Thyroid gland (tissue), 4 donors: ENCODE results near the gene TPT1. TPM values are rescaled to one million over a fixed set of nuclear protein-coding genes. Genes with fewer than 3 reads are reported as not detected.
"Not testable (repeated sequence)": the region's sequence is repeated elsewhere in the genome, so short reads cannot be mapped to it uniquely, and the experiment has no call there.

Experiments
- DNase-seq, 2 donors: peaks; one replicate each; pipeline ENCODE4 v3.0.0-alpha.2; 2019
- H3K27ac ChIP-seq, 3 donors: fragments of 200-600 bp; sonication (generic); 1 replicate in 2 of 3; 2 replicates in 1 of 3; pipeline ENCODE4 v1.5.1; 2016 to 2019; ENCODE audit warnings: mild to moderate bottlenecking in 1 of 3, moderate library complexity in 1 of 3
- H3K27me3 ChIP-seq: fragments of 200-600 bp; sonication (generic); one replicate; pipeline ENCODE4 v1.5.1; 2019
- H3K36me3 ChIP-seq, 2 donors: fragments of 200-600 bp; sonication (generic); one replicate each; pipeline ENCODE4 v1.5.1; 2016 to 2019
- H3K4me1 ChIP-seq, 2 donors: fragments of 200-600 bp; sonication (generic); one replicate each; pipeline ENCODE4 v1.5.1; 2017 to 2019
- H3K4me3 ChIP-seq, 3 donors: fragments of 200-600 bp; sonication (generic); replicated peaks in 1 of 3; 1 replicate in 2 of 3; 2 replicates in 1 of 3; pipeline ENCODE4 v1.5.1; 2016; ENCODE audit warnings: mild to moderate bottlenecking in 1 of 3
- H3K9me3 ChIP-seq: fragments of 200-600 bp; sonication (generic); one replicate; pipeline ENCODE4 v1.5.1; 2017
- CTCF ChIP-seq, 6 experiments: fragments of 200-600 bp in 3 of 6; fragments of 450-650 bp in 3 of 6; sonication (generic) in 3 of 6; IDR thresholded peaks; one replicate each; pipeline ENCODE4 v1.5.1; 2016 to 2019; ENCODE audit warnings: antibody characterized with exemption in 6 of 6, mild to moderate bottlenecking in 2 of 6, inconsistent platforms in 1 of 6, moderate library complexity in 1 of 6
- POLR2A ChIP-seq, 2 donors: fragments of 450-650 bp; IDR thresholded peaks; one replicate each; pipeline ENCODE4 v1.6.1; 2017; ENCODE audit warnings: antibody characterized with exemption in 2 of 2, mild to moderate bottlenecking in 2 of 2, moderate library complexity in 1 of 2
- WGBS, 2 donors: methylation state at CpG; one replicate each; pipeline ENCODE4 v1.1.5; 2017; 5-methylcytosine and 5-hydroxymethylcytosine counted together
- intact Hi-C: fragments of 100-400 bp; cut with DNase I; formaldehyde crosslinking; loops from one replicate; pipeline ENCODE4 v1.15.1; 2023
- total RNA-seq, 4 donors: library from RNA; depleted of rRNA; stranded (reverse); fragments of >200 nt; gene quantifications; one replicate each; pipeline ENCODE4 v1.2.3, GENCODE V29; 2016

TPT1 gene
- total RNA-seq, 4 donors from 2014 or later, result 2,350 to 4,169 (median 2,632) TPM

GRCh38 chr13:45299194-45299593 lies 41.8 kb downstream of the TPT1 start:
- intact Hi-C loops, result no loop called here
- peaks cover 5 to 19% of the 10 kb centered on the region in 2 donors for H3K4me1 ChIP-seq
- no peaks in the 10 kb centered on the region for H3K27me3 ChIP-seq
- H3K9me3 ChIP-seq, result no peaks in the 10 kb centered on the region
- DNase-seq, result no peak
- H3K36me3 ChIP-seq, result no peaks in the 10 kb centered on the region
- TF ChIP-seq CTCF (IDR thresholded peaks at IDR 0.05) (no peak), POLR2A (IDR thresholded peaks at IDR 0.05) (no peak)
- H3K4me3 ChIP-seq, result no peak overlapping the region
- no peak overlapping the region for H3K27ac ChIP-seq
- WGBS, 2 donors, result 60 to 69% methylated on average over 3 of the region's 3 CpGs

GRCh38 chr13:45298550-45298949 lies 42.4 kb downstream of the TPT1 start:
- H3K27me3 ChIP-seq, H3K4me3 ChIP-seq, H3K9me3 ChIP-seq, H3K36me3 ChIP-seq, intact Hi-C loops, DNase-seq, H3K27ac ChIP-seq: not testable (repeated sequence)
- H3K4me1 ChIP-seq, result peaks cover 5 to 19% of the 10 kb centered on the region in 2 donors
- WGBS, 2 donors, result 97 to 100% methylated on average over 3 of the region's 3 CpGs

GRCh38 chr13:45298206-45298505 lies 42.8 kb downstream of the TPT1 start:
- no peaks in the 10 kb centered on the region for H3K36me3 ChIP-seq
- H3K4me1 ChIP-seq, result peaks cover 5 to 19% of the 10 kb centered on the region in 2 donors
- TF ChIP-seq POLR2A (IDR thresholded peaks at IDR 0.05), result no peak
- TF ChIP-seq CTCF (IDR thresholded peaks at IDR 0.05), result no peak
- intact Hi-C loops, result no loop called here
- H3K27ac ChIP-seq, result no peak overlapping the region
- 88 to 92% methylated on average over 2 of the region's 2 CpGs for WGBS, 2 donors
- H3K4me3 ChIP-seq, result no peak overlapping the region
- H3K27me3 ChIP-seq, result no peaks in the 10 kb centered on the region
- no peaks in the 10 kb centered on the region for H3K9me3 ChIP-seq
- DNase-seq, result no peak

GRCh38 chr13:45297456-45298205 lies 43.4 kb downstream of the TPT1 start:
- H3K4me1 ChIP-seq, result peaks cover 5 to 19% of the 10 kb centered on the region in 2 donors
- TF ChIP-seq POLR2A (IDR thresholded peaks at IDR 0.05), result no peak
- TF ChIP-seq CTCF (IDR thresholded peaks at IDR 0.05), result no peak
- H3K27ac ChIP-seq, result no peak overlapping the region
- no peaks in the 10 kb centered on the region for H3K36me3 ChIP-seq
- WGBS, 2 donors, result 89 to 90% methylated on average over 7 of the region's 7 CpGs
- intact Hi-C loops, result no loop called here
- H3K4me3 ChIP-seq, result no peak overlapping the region
- no peaks in the 10 kb centered on the region for H3K27me3 ChIP-seq
- H3K9me3 ChIP-seq, result no peaks in the 10 kb centered on the region
- DNase-seq, result no peak

GRCh38 chr13:45296259-45296658 lies 44.7 kb downstream of the TPT1 start:
- no peak for DNase-seq
- Histone ChIP-seq H3K36me3 (no peaks in the 10 kb centered on the region), H3K9me3 (no peaks in the 10 kb centered on the region), H3K27me3 (no peaks in the 10 kb centered on the region), H3K4me3 (no peak overlapping the region), H3K27ac (no peak overlapping the region), H3K4me1 (peaks cover 5 to 15% of the 10 kb centered on the region in 2 donors)
- TF ChIP-seq POLR2A (IDR thresholded peaks at IDR 0.05) (no peak), CTCF (IDR thresholded peaks at IDR 0.05) (no peak)
- intact Hi-C loops, result no loop called here
